GM19025 (cell line): ENCODE measurements around the gene PCYOX1L.

ENCODE experiments used
- ATAC-seq: cut with Tn5 transposase; IDR thresholded peaks from one replicate; pipeline ENCODE4 v1.9.1; 2021; ENCODE audit warnings: mild to moderate bottlenecking, low read depth, moderate library complexity; ENCODE audit not compliant: unreplicated experiment

The PCYOX1L gene

GRCh38 chr5:149405550-149406202 is 47.8 kb downstream of the PCYOX1L start:
- no peak for ATAC-seq

GRCh38 chr5:149406203-149406978 is 48.5 kb downstream of the PCYOX1L start:
- ATAC-seq: no peak

- no peak for ATAC-seq
Measured at GRCh38 chr5:149406979-149407306, 49.1 kb downstream of the PCYOX1L start.

- no peak for ATAC-seq
Measured at GRCh38 chr5:149407323-149408251, 49.7 kb downstream of the PCYOX1L start.

GRCh38 chr5:149408252-149409099 is 50.6 kb downstream of the PCYOX1L start:
- no peak for ATAC-seq

GRCh38 chr5:149409268-149409948 is 51.6 kb downstream of the PCYOX1L start:
- ATAC-seq: no peak

GRCh38 chr5:149410071-149410470 is 52.2 kb downstream of the PCYOX1L start:
- ATAC-seq: no peak

- ATAC-seq: no peak
Measured at GRCh38 chr5:149410721-149411432, 53.0 kb downstream of the PCYOX1L start.

GRCh38 chr5:149411738-149412519 is 54.1 kb downstream of the PCYOX1L start:
- ATAC-seq: no peak

- no peak for ATAC-seq
Measured at GRCh38 chr5:149412783-149413476, 55.1 kb downstream of the PCYOX1L start.

- ATAC-seq: no peak
Measured at GRCh38 chr5:149413477-149414210, 55.8 kb downstream of the PCYOX1L start.

- ATAC-seq: no peak
Measured at GRCh38 chr5:149414405-149415065, 56.7 kb downstream of the PCYOX1L start.

- no peak for ATAC-seq
Measured at GRCh38 chr5:149415066-149415967, 57.5 kb downstream of the PCYOX1L start.

GRCh38 chr5:149416987-149417710 is 59.3 kb downstream of the PCYOX1L start:
- ATAC-seq: no peak
